ENCODE data around the gene TRIP13.
"Not testable (repeated sequence)": the region's sequence is repeated elsewhere in the genome, so short reads cannot be mapped to it uniquely, and the experiment has no call there.

The TRIP13 gene

DNA sequence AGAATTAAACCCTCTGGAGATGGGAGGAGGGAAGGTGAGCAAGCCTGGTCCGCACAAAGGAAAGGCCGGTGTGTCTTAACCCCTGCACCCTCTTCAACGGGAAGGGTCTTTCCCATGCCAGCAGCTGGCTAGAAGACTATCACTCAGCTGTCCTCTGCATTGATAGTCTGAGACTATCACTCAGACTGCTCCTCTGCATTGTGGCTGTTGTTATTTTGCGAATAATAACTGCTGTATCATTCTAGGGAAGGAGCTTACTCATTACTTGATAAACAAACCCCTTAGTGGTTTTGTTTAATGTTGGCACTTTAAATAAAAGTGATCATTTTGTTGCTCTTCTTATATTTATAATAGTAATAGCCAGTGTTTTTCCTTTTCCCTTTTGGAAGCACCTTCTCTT is 8.1 kb downstream of the TRIP13 start:
- DNase-seq: no peak

DNA sequence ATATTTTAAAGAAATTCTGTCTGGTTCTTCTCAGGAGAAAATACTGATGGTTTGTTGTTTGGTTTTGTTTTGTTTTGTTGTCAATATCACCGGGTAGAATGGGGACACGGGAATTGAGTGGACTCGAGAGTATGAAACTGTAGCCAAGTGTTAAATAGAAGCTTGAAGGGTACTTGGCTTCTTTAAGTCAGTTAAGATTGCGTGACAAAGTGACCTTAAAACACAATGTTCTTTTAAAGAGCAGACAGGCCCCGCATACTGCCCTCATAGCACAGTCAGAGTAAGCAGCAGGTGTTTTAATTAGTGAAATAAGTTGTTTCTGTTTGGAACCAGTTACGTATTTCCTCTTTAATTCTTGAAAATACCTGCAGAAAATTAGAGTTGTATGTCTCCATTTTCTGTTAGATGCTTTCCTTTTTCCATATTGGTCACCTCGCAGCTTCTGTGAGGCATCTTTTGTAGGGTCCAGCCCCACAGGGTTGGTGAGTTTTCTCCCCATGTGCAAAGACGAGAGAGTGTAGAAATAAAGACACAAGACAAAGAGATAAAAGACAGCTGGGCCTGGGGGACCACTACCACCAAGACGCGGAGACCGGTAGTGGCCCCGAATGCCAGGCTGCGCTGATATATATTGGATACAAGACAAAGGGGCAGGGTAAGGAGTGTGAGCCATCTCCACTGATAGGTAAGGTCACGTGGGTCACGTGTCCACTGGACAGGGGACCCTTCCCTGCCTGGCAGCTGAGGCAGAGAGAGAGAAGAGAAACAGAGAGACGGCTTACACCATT is 9.6 kb downstream of the TRIP13 start:
- no peak for DNase-seq

DNA sequence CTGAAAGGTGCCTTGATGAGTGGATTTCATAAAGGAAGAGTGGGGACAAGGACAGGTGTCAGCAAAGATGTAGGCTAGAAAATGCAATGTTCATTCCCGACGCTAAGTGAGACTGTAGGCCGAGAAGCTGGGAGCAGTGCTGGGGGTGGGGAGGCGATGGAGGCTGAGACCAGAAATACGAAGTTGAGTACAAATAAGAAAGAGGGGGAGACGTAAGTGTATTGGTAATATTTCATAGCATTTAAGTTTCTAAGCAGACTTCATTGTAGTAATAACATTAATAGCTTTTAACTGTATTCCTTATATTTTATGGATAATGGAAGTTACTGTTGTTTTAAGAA is 11.0 kb downstream of the TRIP13 start:
- DNase-seq: no peak

- DNase-seq: no peak
Observed at GRCh38 chr5:905139-905642, 12.5 kb downstream of the TRIP13 start.

GRCh38 chr5:907366-907910 is 14.8 kb downstream of the TRIP13 start:
- DNase-seq: no peak

- DNase-seq: no peak
Observed at GRCh38 chr5:908172-908571, 15.5 kb downstream of the TRIP13 start.

GRCh38 chr5:909086-909485 is 16.4 kb downstream of the TRIP13 start:
- no peak for DNase-seq

DNA sequence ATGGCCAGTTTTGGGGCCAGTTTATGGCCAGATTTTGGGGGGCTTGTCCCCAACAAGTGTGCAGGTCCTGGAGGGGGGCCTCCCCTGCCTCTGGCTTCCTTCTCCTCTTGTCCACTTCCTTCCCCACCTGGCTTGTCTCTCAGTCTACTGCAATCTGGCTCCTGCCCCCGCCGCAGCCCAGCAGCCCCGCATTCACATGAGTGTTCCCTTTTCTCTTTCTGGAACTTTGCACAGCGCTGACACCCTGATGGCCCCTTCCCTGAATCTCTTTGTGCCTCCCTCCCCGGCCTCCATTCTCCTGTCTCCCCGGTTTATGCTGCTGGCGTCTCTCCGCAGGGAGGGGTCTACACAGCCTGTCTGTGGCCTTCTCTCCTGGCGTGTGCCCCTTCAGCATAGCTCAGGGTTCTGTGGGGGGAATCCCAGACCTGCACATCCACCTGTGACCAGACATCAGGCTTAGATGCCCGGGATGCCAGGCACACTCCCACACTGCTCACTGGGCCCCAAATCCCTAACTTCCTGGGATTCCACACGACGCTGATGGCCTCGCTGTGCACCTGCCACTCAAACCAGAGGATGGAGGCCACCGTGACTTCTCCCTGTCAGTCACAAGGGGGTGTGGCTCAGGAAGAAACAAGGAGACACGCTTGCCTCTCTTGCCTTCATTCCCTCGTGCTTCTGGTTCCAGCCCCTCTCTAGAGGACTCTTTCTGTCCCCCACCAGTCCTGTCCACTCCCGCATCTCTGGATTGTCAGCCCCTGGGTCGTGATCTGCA is 17.5 kb downstream of the TRIP13 start:
- DNase-seq: no peak

DNA sequence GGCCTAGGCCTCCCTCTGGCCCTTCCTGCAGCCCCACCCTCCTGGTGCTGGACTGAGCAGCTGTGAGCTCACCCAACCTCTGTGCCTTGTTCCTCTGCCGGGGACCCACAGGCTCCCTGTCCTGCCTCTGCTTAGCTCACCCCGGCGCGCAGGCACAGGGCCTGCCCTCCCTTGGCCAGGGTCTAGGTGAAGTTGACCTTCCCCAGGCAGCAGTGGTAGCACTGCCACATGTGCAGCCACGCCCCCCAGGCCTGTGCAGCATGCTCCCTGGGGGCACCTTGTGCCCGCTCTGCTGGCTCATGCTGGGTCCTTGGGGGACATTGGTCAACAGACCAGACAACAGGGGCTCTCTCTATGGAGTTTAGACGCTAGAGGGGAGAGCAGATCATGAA is 18.1 kb downstream of the TRIP13 start:
- no peak for DNase-seq

DNA sequence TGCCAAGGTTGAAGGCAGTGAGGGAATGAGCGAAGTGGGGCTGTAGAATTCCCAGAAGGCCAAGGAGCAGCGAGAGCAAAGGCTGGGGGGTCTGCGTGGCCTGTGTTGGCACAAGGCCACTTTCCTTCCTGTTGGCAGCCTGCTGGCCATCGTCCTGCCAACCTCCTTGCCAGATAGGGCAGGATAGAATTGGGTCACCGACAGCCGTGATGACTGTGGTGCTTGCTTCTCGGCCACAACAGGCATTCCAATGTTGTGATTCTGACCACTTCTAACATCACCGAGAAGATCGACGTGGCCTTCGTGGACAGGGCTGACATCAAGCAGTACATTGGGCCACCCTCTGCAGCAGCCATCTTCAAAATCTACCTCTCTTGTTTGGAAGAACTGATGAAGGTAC is 18.9 kb downstream of the TRIP13 start:
- DNase-seq: no peak

DNA sequence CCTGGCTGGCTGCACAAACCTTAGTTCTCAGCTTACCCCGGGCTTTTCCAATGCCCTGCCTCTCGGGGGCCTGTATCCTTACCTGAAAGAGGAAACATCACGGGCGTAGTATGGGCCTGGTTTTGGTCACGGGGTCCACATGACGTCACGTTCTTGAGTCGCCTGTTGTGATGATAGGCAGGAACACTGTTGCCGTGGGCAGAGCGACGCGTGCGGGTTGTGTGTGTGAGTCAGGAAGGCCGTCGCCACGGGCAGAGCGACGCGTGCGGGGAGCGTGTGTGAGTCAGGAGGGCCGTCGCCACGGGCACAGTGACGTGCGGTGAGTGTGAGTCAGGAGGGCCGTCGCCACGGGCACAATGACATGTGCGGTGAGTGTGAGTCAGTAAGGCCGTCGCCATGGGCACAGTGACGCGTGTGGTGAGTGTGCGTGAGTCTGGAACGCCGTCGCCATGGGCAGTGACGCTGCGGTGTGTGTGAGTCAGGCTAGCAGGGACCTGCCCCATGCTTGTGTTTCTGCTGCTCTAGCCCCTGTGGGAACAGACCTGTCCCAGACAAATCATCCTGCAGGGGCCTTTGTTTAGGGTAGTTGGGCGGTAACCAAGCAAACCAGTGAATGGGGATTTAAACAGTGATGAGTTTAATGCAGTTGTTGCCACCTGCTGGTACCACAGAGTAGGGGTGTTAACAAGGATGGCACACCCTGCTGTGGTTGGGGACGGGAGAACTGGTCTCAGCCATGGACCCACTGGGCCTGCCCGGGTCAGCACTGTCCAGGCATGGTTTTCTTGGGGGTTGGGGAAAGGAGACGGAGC is 19.8 kb downstream of the TRIP13 start:
- no peak for DNase-seq

GRCh38 chr5:914174-914573 is 21.5 kb downstream of the TRIP13 start:
- no peak for DNase-seq

DNA sequence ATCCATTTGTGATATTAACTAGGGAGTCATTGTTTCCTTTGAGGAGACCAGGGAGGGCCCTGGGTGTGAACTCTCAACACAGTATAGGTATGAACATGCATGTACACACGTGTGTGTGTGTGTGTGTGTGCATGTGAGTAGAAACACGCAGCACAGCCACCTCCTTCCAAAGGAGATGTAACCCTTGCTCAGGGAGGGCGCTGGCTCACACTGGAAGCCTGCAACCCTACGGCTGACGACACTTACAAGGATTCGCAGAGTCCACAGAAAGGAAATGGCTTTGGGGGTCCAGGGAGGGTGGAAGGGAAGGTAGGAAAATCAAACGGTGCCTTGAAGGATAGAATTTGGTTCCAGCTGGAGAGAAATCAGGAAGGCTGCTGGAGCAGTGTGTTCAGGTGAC is 21.9 kb downstream of the TRIP13 start:
- no peak for DNase-seq

DNA sequence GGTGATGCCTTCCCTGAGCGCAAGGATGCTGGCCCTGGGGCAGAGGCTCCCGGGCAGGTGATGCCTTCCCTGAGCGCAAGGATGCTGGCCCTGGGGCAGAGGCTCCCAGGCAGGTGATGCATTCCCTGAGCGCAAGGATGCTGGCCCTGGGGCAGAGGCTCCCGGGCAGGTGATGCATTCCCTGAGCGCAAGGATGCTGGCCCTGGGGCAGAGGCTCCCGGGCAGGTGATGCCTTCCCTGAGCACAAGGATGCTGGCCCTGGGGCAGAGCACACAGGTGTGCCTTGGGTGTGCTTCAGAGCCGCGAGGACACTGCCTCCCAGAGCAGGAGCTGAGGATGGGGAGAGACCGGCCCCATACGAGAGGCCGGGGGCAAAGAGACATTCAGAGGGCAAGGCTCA is 22.7 kb downstream of the TRIP13 start:
- DNase-seq: not testable (repeated sequence)

- DNase-seq: no peak
Observed at GRCh38 chr5:915946-916345, 23.3 kb downstream of the TRIP13 start.

GRCh38 chr5:916441-917293 is 24.0 kb downstream of the TRIP13 start:
- no peak for DNase-seq

GRCh38 chr5:918717-919116 is 26.0 kb downstream of the TRIP13 start:
- not testable (repeated sequence) for DNase-seq

- no peak for DNase-seq
Observed at GRCh38 chr5:919356-920000, 26.8 kb downstream of the TRIP13 start.

- no peak for DNase-seq
Observed at GRCh38 chr5:920321-920720, 27.6 kb downstream of the TRIP13 start.

DNA sequence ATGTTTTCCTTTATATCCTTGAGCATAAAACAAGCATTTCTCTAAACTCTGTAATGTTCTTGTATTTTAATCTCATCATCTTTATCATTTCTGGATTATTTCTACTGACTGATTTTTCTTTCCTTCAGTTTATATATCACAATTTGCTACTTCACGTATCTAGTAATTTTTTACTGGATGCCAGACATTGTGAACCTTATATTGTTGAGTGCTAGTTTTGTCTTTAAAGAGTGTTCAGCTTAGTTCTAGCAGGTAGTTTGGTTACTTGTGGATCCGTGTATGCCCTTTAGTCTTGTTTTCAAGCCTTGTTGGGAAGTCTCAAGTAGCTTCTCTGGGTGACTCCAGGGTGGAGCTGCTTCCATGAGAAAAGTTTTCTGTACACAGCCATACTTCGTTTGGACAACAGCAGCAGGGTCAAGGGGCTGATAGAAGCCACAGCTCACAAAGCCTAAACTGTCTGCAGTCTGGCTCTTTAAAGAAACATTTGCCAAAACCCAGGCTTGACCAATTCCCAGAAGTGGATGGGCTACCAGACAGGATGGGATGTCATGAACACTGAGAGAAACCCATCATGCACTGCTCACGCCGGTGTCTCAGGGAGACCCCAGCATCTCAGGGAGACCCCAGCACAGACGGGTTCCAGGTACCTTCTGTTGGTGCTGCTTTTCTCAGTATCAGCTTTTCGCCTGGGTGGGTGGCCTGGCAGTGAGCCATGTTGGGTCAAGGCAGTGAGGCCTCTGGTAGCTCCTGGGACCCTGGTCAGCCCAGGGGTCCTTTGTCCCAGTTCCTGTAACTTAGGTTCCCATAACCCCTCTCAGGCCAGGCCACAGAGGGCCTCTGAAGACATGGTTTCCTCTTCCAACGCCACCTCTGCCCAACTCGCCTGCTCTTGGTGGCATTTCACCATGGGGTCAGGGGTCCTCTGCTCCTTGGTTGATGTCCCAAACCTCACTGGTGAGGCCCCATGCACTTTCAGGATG is 29.1 kb downstream of the TRIP13 start:
- no peak for DNase-seq

Data from left hindlimb (tissue), 1 donor.